ENCODE results near the gene EFCAB6. TPM values are rescaled to one million over a fixed set of nuclear protein-coding genes. Genes with fewer than 3 reads are reported as not detected.

The EFCAB6 gene
- total RNA-seq (2016; rRNA removed; fragmentation: Illumina TruSeq; extraction: Trizol) = not detected in 2 replicates
- total RNA-seq (2016; cell fraction: cytosol; rRNA removed; fragmentation: Illumina TruSeq; extraction: Trizol; ENCODE audit: low read depth) = not detected in 2 replicates
- not detected in 2 replicates for total RNA-seq (2016; cell fraction: insoluble cytoplasmic fraction; rRNA removed; fragmentation: Illumina TruSeq; extraction: Trizol)
- total RNA-seq (2016; cell fraction: membrane; rRNA removed; fragmentation: Illumina TruSeq; extraction: Trizol) = not detected in 2 replicates
- not detected in 2 replicates for total RNA-seq (2016; cell fraction: nucleus; rRNA removed; fragmentation: Illumina TruSeq; extraction: Trizol)
- polyA plus RNA-seq (2011; rRNA removed) = not detected in 2 replicates
- polyA plus RNA-seq (2011; cell fraction: cytosol; rRNA removed) = not detected in 2 replicates
- polyA plus RNA-seq (2011; cell fraction: nucleus; rRNA removed) = not detected in 2 replicates
- polyA plus RNA-seq (2012) = not detected in 2 replicates
- polyA plus RNA-seq (2016; cell fraction: cytosol; fragmentation: Illumina TruSeq; extraction: Trizol; ENCODE audit: low read depth) = not detected in 2 replicates
- polyA plus RNA-seq (2016; cell fraction: insoluble cytoplasmic fraction; fragmentation: Illumina TruSeq; extraction: Trizol; ENCODE audit: low read depth) = not detected in 2 replicates
- polyA plus RNA-seq (2016; cell fraction: membrane; fragmentation: Illumina TruSeq; extraction: Trizol; ENCODE audit: low read depth) = not detected in 2 replicates
- not detected in 2 replicates for polyA plus RNA-seq (2016; cell fraction: nucleus; fragmentation: Illumina TruSeq; extraction: Trizol; ENCODE audit: insufficient read depth, low read depth)
- polyA minus RNA-seq (2011; rRNA and poly(A)+ RNA removed; ENCODE audit: low replicate concordance) = not detected in 2 replicates
- not detected in 2 replicates for polyA minus RNA-seq (2011; cell fraction: cytosol; rRNA and poly(A)+ RNA removed)
- polyA minus RNA-seq (2011; cell fraction: nucleus; rRNA and poly(A)+ RNA removed) = not detected in 2 replicates
- percentile 1 among the genes with signal in this experiment for Bru-seq, nascent RNA
- percentile 4 among the genes with signal in this experiment for BruChase-seq, experiment 1, labeled RNA remaining after a 6-hour chase
- BruChase-seq, experiment 2, labeled RNA remaining after a 2-hour chase = percentile 1 among the genes with signal in this experiment
- long read RNA-seq, experiment 1 = 0 reads
- long read RNA-seq, experiment 2 = 0 reads

- DNase-seq (ENCODE audit: low spot score) (no peak), FAIRE-seq (no peak), ATAC-seq (no peak)
- Histone ChIP-seq H3K36me3 (replicated peaks in 1 of 2; ENCODE audit: control insufficient read depth in 1 of 2, insufficient read depth in 2 of 2, low read length in 2 of 2) (no peaks in the 10 kb centered on the region), H3K27ac (ENCODE audit: extremely low read length, insufficient read depth, low read length) (no peak within 1 kb of the TSS), H4K20me1 (ENCODE audit: insufficient read depth, low read length) (no peaks in the 10 kb centered on the region), H2AFZ (ENCODE audit: low read length) (no peak within 1 kb of the TSS), H3K79me2 (ENCODE audit: insufficient read depth, low read length) (no peaks in the 10 kb centered on the region), H3K4me2 (ENCODE audit: low read depth, low read length) (no peak within 1 kb of the TSS), H3K4me1 (ENCODE audit: insufficient read depth, low read length) (no peaks in the 10 kb centered on the region), H3K4me3 (replicated peaks in 1 of 3; ENCODE audit: insufficient read depth in 1 of 3, low read depth in 2 of 3, low read length in 3 of 3) (no peak within 1 kb of the TSS), H3K27me3 (ENCODE audit: control insufficient read depth in 1 of 2, insufficient read depth in 2 of 2, low read length in 2 of 2) (peaks cover 0 to 1% of the 10 kb centered on the region in 2 experiments; a peak in 2 of 5 replicates), H3K9me3 (ENCODE audit: low read length) (no peaks in the 10 kb centered on the region), H3K9ac (ENCODE audit: insufficient read depth, low read depth, low read length) (no peak within 1 kb of the TSS)
- 75% methylated on average over 32 of the region's 55 CpGs for WGBS (ENCODE audit: low lambda C conversion rate)
- intact Hi-C loops (cut with micrococcal nuclease; ENCODE audit: unreplicated experiment) = no loop called here
- in situ Hi-C loops (cut with HindIII; ENCODE audit: extremely low pct_ligation_motif_present, low pct_unique_long_range_greater_than_20kb) = no loop called here
- TF ChIP-seq BATF2 (CRISPR knock-in tag; IDR thresholded peaks at IDR 0.05) (no peak), PTBP1 (IDR thresholded peaks at IDR 0.05; ENCODE audit: low read depth, low read length, poor library complexity, severe bottlenecking) (no peak), ZNF10 (CRISPR knock-in tag; IDR thresholded peaks at IDR 0.05; ENCODE audit: borderline replicate concordance, low read depth) (no peak), JUN (CRISPR knock-in tag; IDR thresholded peaks at IDR 0.05) (no peak), ZSCAN12 (CRISPR knock-in tag; IDR thresholded peaks at IDR 0.05) (no peak), PITX1 (CRISPR knock-in tag; IDR thresholded peaks at IDR 0.05) (no peak), GMEB1 (CRISPR knock-in tag; IDR thresholded peaks at IDR 0.05; ENCODE audit: borderline replicate concordance) (no peak), ZSCAN29 (CRISPR knock-in tag; conservative IDR thresholded peaks at IDR 0.05) (no peak), GPBP1L1 (CRISPR knock-in tag; IDR thresholded peaks at IDR 0.05) (no peak), TFE3 (CRISPR knock-in tag; IDR thresholded peaks at IDR 0.05) (no peak), ZNF441 (CRISPR knock-in tag; IDR thresholded peaks at IDR 0.05; ENCODE audit: borderline replicate concordance) (no peak), ZFP37 (CRISPR knock-in tag; IDR thresholded peaks at IDR 0.05; ENCODE audit: borderline replicate concordance) (no peak)
- POLR2A ChIA-PET = no interaction called here
- no TSS peak for BruUV-seq (replicated peaks)
- CTCF ChIA-PET (ENCODE audit: low intra/inter-chr PET ratio, low total read pairs) = no interaction called here
Observed at GRCh38 chr22:43812149-43812842, at the start of gene EFCAB6. EFCAB6 (minus strand) TSS chr22:43812305; CDS start chr22:43782318, 29,987 bp downstream.

All from HepG2 (cell line).